HepG2 (cell line): ENCODE data around the gene CPLX1. TPM values are rescaled to one million over a fixed set of nuclear protein-coding genes. Genes with fewer than 3 reads are reported as not detected.
A peak's percentile ranks its signal among the peaks of the same experiment; 100 is the strongest.

Experiments
- ATAC-seq: fragments of 200-7000 bp; cut with Tn5 transposase; 3 replicates; pipeline ENCODE4 v1.9.1; 2020; ENCODE audit warnings: mild to moderate bottlenecking, moderate library complexity
- BruUV-seq: library from RNA; stranded (reverse); fragments of 400-500 nt; replicated peaks from 2 replicates; lab custom pipeline; 2021; lab: Mats Ljungman, UMichigan
- CTCF ChIA-PET: fragments of 300-600 bp; formaldehyde crosslinking; extraction: SDS; loops from one replicate; lab custom pipeline; 2021; ENCODE audit warnings: low total read pairs, inconsistent platforms, low intra/inter-chr PET ratio; lab: Yijun Ruan, JAX
- POLR2A ChIA-PET: fragments of 350-600 bp; sonication (Branson Sonifier 250); formaldehyde crosslinking; loops from one replicate; lab custom pipeline; 2020; ENCODE audit warnings: antibody characterized with exemption, inconsistent platforms; lab: Yijun Ruan, JAX
- DNase-seq: peaks from one replicate; pipeline ENCODE4 v3.0.0-alpha.2; 2015; ENCODE audit warnings: low spot score
- FAIRE-seq: peaks from 3 replicates; lab custom pipeline; 2011; peaks lifted over from hg19 to GRCh38; lab: Jason Lieb, UNC
- H2AFZ ChIP-seq: one replicate; pipeline ENCODE4 v1.6.1; 2011; ENCODE audit warnings: low read length, inconsistent platforms
- H3K27ac ChIP-seq: fragments of 300-600 bp; 3 replicates; pipeline ENCODE4 v1.8.0; 2011; ENCODE audit warnings: mixed run types, mild to moderate bottlenecking, mixed read lengths, low read length, inconsistent platforms; ENCODE audit not compliant: insufficient read depth; ENCODE audit errors: extremely low read length
- H3K27me3 ChIP-seq, 2 experiments: fragments of 200-600 bp in 1 of 2; 2 replicates in 1 of 2; 3 replicates in 1 of 2; pipeline versions ENCODE4 v1.6.0 to v1.8.0; 2011; ENCODE audit warnings: low read length in 2 of 2, mild to moderate bottlenecking in 2 of 2, moderate library complexity in 2 of 2, inconsistent platforms in 1 of 2; ENCODE audit not compliant: insufficient read depth in 2 of 2, control insufficient read depth in 1 of 2
- H3K36me3 ChIP-seq, 2 experiments: fragments of 200-600 bp in 1 of 2; replicated peaks in 1 of 2; 2 replicates in 1 of 2; 3 replicates in 1 of 2; pipeline versions ENCODE4 v1.5.1 to v1.8.0; 2011; ENCODE audit warnings: low read length in 2 of 2, inconsistent platforms in 1 of 2; ENCODE audit not compliant: insufficient read depth in 2 of 2, control insufficient read depth in 1 of 2
- H3K4me1 ChIP-seq: 2 replicates; pipeline ENCODE4 v1.5.1; 2012; ENCODE audit warnings: low read length, inconsistent platforms; ENCODE audit not compliant: insufficient read depth
- H3K4me2 ChIP-seq: 2 replicates; pipeline ENCODE4 v1.6.0; 2011; ENCODE audit warnings: low read depth, low read length, inconsistent platforms
- H3K4me3 ChIP-seq, 3 experiments: fragments of 200-600 bp in 1 of 3; sonication (generic), shearing (Covaris generic) in 1 of 3; replicated peaks in 1 of 3; 2 replicates each; pipeline ENCODE4 v1.5.1; 2011 to 2016; ENCODE audit warnings: low read length in 3 of 3, inconsistent platforms in 2 of 3, low read depth in 2 of 3, mild to moderate bottlenecking in 2 of 3, control low read depth in 1 of 3, mixed read lengths in 1 of 3; ENCODE audit not compliant: insufficient read depth in 1 of 3
- H3K79me2 ChIP-seq: one replicate; pipeline ENCODE4 v1.6.1; 2011; ENCODE audit warnings: low read length, inconsistent platforms; ENCODE audit not compliant: insufficient read depth
- H3K9ac ChIP-seq: 2 replicates; pipeline ENCODE4 v1.6.0; 2011; ENCODE audit warnings: mild to moderate bottlenecking, low read depth, low read length, inconsistent platforms; ENCODE audit not compliant: insufficient read depth
- H3K9me3 ChIP-seq: 2 replicates; pipeline ENCODE4 v1.5.1; 2012; ENCODE audit warnings: mild to moderate bottlenecking, low read length
- H4K20me1 ChIP-seq: 2 replicates; pipeline ENCODE4 v1.6.0; 2011; ENCODE audit warnings: inconsistent platforms, mild to moderate bottlenecking, low read length, moderate library complexity; ENCODE audit not compliant: insufficient read depth
- AGO1 ChIP-seq: fragments of 200-400 bp; formaldehyde crosslinking; IDR thresholded peaks from 2 replicates; pipeline ENCODE4 v1.6.1; 2017; ENCODE audit warnings: mild to moderate bottlenecking, low read depth, low read length, moderate library complexity; ENCODE audit not compliant: poor library complexity, severe bottlenecking
- AGO2 ChIP-seq: fragments of 200-400 bp; formaldehyde crosslinking; optimal IDR thresholded peaks from 2 replicates; pipeline ENCODE3; 2017; ENCODE audit warnings: mild to moderate bottlenecking, low read depth, low read length, moderate library complexity
- AKAP8 ChIP-seq: sonication (generic); formaldehyde crosslinking; IDR thresholded peaks from 2 replicates; pipeline ENCODE4 v1.5.1; 2020; ENCODE audit warnings: mild to moderate bottlenecking, missing genetic modification reagents
- EP300 ChIP-seq, 3 experiments: sonication (generic) in 1 of 3; formaldehyde crosslinking in 1 of 3; IDR thresholded peaks; 2 replicates each; pipeline versions ENCODE4 v1.5.1 to v1.6.1; 2011 to 2020; ENCODE audit warnings: low read depth in 2 of 3, low read length in 2 of 3, borderline replicate concordance in 1 of 3, improper control_type of control experiment in 1 of 3, mild to moderate bottlenecking in 1 of 3, missing genetic modification reagents in 1 of 3, moderate library complexity in 1 of 3
- NFYB ChIP-seq: sonication (generic); formaldehyde crosslinking; IDR thresholded peaks from 2 replicates; pipeline ENCODE4 v1.4.0; 2020; ENCODE audit warnings: missing genetic modification reagents
- POLR2A ChIP-seq, 2 experiments: IDR thresholded peaks; 2 replicates each; pipeline ENCODE4 v1.6.1; 2011; ENCODE audit warnings: low read depth in 2 of 2, low read length in 2 of 2, mild to moderate bottlenecking in 1 of 2, moderate library complexity in 1 of 2; ENCODE audit not compliant: insufficient read depth in 1 of 2
- POLR2G ChIP-seq: fragments of 200-400 bp; formaldehyde crosslinking; IDR thresholded peaks from 2 replicates; pipeline ENCODE4 v1.6.1; 2018; ENCODE audit warnings: mild to moderate bottlenecking, low read depth, low read length, moderate library complexity
- RBM22 ChIP-seq: fragments of 200-400 bp; formaldehyde crosslinking; optimal IDR thresholded peaks from 2 replicates; pipeline ENCODE3; 2017; ENCODE audit warnings: mild to moderate bottlenecking, low read length, moderate library complexity
- SMYD3 ChIP-seq: sonication (generic); formaldehyde crosslinking; IDR thresholded peaks from 2 replicates; pipeline ENCODE4 v1.8.1; 2023; ENCODE audit warnings: mild to moderate bottlenecking, missing genetic modification reagents
- SSRP1 ChIP-seq: IDR thresholded peaks from 2 replicates; pipeline ENCODE4 v1.6.1; 2016; ENCODE audit warnings: control low read depth
- ZC3H13 ChIP-seq: sonication (generic); formaldehyde crosslinking; IDR thresholded peaks from 2 replicates; pipeline ENCODE4 v1.8.1; 2023; ENCODE audit warnings: mild to moderate bottlenecking, missing genetic modification reagents, moderate library complexity
- ZNF260 ChIP-seq: sonication (generic); formaldehyde crosslinking; IDR thresholded peaks from 2 replicates; pipeline ENCODE4 v1.4.0; 2020; ENCODE audit warnings: missing genetic modification reagents, low read depth, mild to moderate bottlenecking, borderline replicate concordance
- ZNF329 ChIP-seq: sonication (generic); formaldehyde crosslinking; IDR thresholded peaks from 2 replicates; pipeline ENCODE4 v1.9.0; 2021; ENCODE audit warnings: low read depth, mild to moderate bottlenecking, missing genetic modification reagents
- ZNF337 ChIP-seq: sonication (generic); formaldehyde crosslinking; IDR thresholded peaks from 2 replicates; pipeline ENCODE4 v1.5.1; 2020; ENCODE audit warnings: missing genetic modification reagents, low read depth, mild to moderate bottlenecking, borderline replicate concordance
- ZNF780A ChIP-seq: sonication (generic); formaldehyde crosslinking; IDR thresholded peaks from 2 replicates; pipeline ENCODE4 v1.8.0; 2022; ENCODE audit warnings: mild to moderate bottlenecking, missing genetic modification reagents, moderate library complexity
- WGBS: methylation state at CpG from one replicate; pipeline ENCODE4 v1.1.6; 2017; ENCODE audit warnings: low lambda C conversion rate; 5-methylcytosine and 5-hydroxymethylcytosine counted together
- in situ Hi-C: cut with HindIII; loops from 2 replicates; pipeline ENCODE4 v1.10.0; 2017; ENCODE audit warnings: low pct_unique_long_range_greater_than_20kb; ENCODE audit not compliant: extremely low pct_ligation_motif_present
- intact Hi-C: fragments of 100-400 bp; cut with micrococcal nuclease; formaldehyde crosslinking; loops from one replicate; pipeline ENCODE4 v1.10.0; 2022; ENCODE audit not compliant: unreplicated experiment
- polyA plus RNA-seq, 8 experiments: library from polyadenylated mRNA; depleted of rRNA in 3 of 8; stranded (reverse) in 7 of 8; unstranded in 1 of 8; fragments of >200 nt; fragmentation: Illumina TruSeq in 4 of 8; extraction: Trizol in 4 of 8; gene quantifications; 2 replicates each; pipeline versions ENCODE4 v1.2.1 to v1.2.3, GENCODE V29; 2011 to 2016; ENCODE audit warnings: low read depth in 4 of 8, missing spikeins in 1 of 8, mixed read lengths in 1 of 8; ENCODE audit not compliant: insufficient read depth in 1 of 8
- total RNA-seq, 5 experiments: library from RNA; depleted of rRNA; stranded (reverse); fragments of >200 nt; fragmentation: Illumina TruSeq; extraction: Trizol; gene quantifications; 2 replicates each; pipeline ENCODE4 v1.2.3, GENCODE V29; 2016; ENCODE audit warnings: low read depth in 1 of 5
- TF ChIP-seq, protein P1 (sequence below), 2 experiments: fragments of 450-650 bp in 1 of 2; sonication (generic) in 1 of 2; formaldehyde crosslinking; IDR thresholded peaks; 2 replicates each; pipeline versions ENCODE4 v1.5.0 to v1.8.0; 2020 to 2022; ENCODE audit warnings: mild to moderate bottlenecking in 1 of 2, missing genetic modification reagents in 1 of 2
- TF ChIP-seq, protein P2 (sequence below): sonication (generic); formaldehyde crosslinking; IDR thresholded peaks from 2 replicates; pipeline ENCODE4 v1.4.0; 2020; ENCODE audit warnings: missing genetic modification reagents

CPLX1 gene
- total and polyA plus RNA-seq, 2 of the 13 experiments (the other 11 are each of a cell fraction or from before 2014, with no cell fraction given): 0.18 TPM

DNA sequence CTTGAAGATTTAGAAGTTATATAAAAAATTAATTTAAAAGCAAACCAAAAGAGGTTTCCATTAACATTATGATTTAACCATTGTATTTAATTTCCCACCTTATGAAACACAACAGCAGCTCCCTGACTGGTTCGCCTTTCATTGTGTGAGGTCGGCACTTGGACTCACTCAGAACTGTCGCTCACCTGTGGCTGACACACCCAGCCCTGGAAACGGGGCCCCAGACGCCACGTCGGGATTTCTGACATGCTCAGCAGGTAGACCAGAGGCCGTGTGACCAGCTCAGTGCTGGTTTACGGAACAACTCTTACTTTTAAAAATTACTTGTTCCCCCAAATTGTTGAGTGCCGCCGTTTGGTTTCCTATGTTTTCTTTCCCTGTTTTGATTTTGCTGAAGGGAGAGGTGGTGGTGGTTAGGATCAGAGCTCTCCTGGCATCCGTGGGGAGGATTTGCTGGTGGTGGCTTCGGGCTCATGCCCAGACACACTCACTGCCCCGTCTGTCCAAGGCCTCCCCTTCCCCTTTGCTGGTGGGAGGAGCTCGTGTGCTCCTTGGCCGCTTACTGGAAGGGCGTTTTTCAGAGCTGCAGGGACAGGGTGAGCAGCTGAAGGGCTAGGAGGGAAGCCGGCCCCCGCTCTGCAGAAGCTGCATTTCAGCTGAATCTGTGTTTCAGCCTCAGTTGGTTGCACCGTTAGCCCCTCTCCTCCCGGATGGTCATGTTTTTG, 59.2 kb downstream of the CPLX1 start:
- Histone ChIP-seq H3K9me3 (no peaks in the 10 kb centered on the region), H3K4me3 (no peak overlapping the region), H3K79me2 (peaks cover 16% of the 10 kb centered on the region), H3K36me3 (peaks cover 18 to 69% of the 10 kb centered on the region in 2 experiments), H2AFZ (no peak overlapping the region), H4K20me1 (peaks cover 23% of the 10 kb centered on the region), H3K4me2 (no peak overlapping the region), H3K27ac (no peak overlapping the region), H3K9ac (no peak overlapping the region), H3K27me3 (no peaks in the 10 kb centered on the region), H3K4me1 (peaks cover 10% of the 10 kb centered on the region)
- ChIA-PET CTCF (no interaction called here), POLR2A (interaction anchor here (1.2 to 1.7 kb wide), 2 partner anchors 8 to 16 kb away, joined by 3 to 4 read pairs; no protein-coding TSS in a partner anchor)
- DNase-seq (no peak), FAIRE-seq (no peak), ATAC-seq (no peak)
- WGBS: 91% methylated on average over 17 of the region's 21 CpGs
- in situ Hi-C loops: no loop called here
- peak; percentile 46; the same call in 1 of the 2 replicates for TF ChIP-seq POLR2G
- peak; percentile 88 for TF ChIP-seq AGO2
- TF ChIP-seq EP300 (IDR thresholded peaks at IDR 0.05; ENCODE audit: low read depth in 2 of 2, low read length in 2 of 2): no peak
- no peak for TF ChIP-seq EP300 (CRISPR knock-in tag; IDR thresholded peaks at IDR 0.05; ENCODE audit: borderline replicate concordance)
- peak; percentile 82; the same call in 1 of the 2 replicates for TF ChIP-seq AKAP8 (CRISPR knock-in tag)
- TF ChIP-seq AGO1: peak; percentile 84
- no peak for TF ChIP-seq ZNF329 (CRISPR knock-in tag)
- no peak for TF ChIP-seq ZNF260 (CRISPR knock-in tag)
- no peak for TF ChIP-seq ZNF780A (CRISPR knock-in tag)
- TF ChIP-seq, protein P1, sequence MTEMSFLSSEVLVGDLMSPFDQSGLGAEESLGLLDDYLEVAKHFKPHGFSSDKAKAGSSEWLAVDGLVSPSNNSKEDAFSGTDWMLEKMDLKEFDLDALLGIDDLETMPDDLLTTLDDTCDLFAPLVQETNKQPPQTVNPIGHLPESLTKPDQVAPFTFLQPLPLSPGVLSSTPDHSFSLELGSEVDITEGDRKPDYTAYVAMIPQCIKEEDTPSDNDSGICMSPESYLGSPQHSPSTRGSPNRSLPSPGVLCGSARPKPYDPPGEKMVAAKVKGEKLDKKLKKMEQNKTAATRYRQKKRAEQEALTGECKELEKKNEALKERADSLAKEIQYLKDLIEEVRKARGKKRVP (CRISPR knock-in tag; IDR thresholded peaks at IDR 0.05): 0 out of 4 replicates have a peak, but pooled peaks of 1 of the 2 experiments have one; percentile 14
- peak; percentile 65 for TF ChIP-seq ZC3H13 (CRISPR knock-in tag)
- TF ChIP-seq, protein P2, sequence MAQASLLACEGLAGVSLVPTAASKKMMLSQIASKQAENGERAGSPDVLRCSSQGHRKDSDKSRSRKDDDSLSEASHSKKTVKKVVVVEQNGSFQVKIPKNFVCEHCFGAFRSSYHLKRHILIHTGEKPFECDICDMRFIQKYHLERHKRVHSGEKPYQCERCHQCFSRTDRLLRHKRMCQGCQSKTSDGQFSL (CRISPR knock-in tag): no peak
- TF ChIP-seq NFYB (CRISPR knock-in tag): no peak
- no peak for TF ChIP-seq SMYD3 (CRISPR knock-in tag)
- TF ChIP-seq ZNF337 (CRISPR knock-in tag): no peak
- TF ChIP-seq SSRP1 (CRISPR knock-in tag): peak; percentile 26; the same call in 1 of the 2 replicates
- TF ChIP-seq RBM22: peak; percentile 88
- peak in 1 of 2 experiments; percentile 38; a peak in 2 of 4 replicates for TF ChIP-seq POLR2A (IDR thresholded peaks at IDR 0.05; ENCODE audit: insufficient read depth in 1 of 2, low read depth in 2 of 2, low read length in 2 of 2)
- no TSS peak for BruUV-seq
- intact Hi-C loops: no loop called here
